Vagina (tissue), 1 donor: ENCODE measurements around the gene PPAT. TPM values are rescaled to one million over a fixed set of nuclear protein-coding genes. Genes with fewer than 3 reads are reported as not detected.

ENCODE experiments used
- total RNA-seq: library from RNA; depleted of rRNA; stranded (reverse); fragments of >200 nt; gene quantifications from one replicate; pipeline ENCODE4 v1.2.3, GENCODE V29; 2016

PPAT gene
- total RNA-seq, 1 donor from 2014 or later: 3.7 TPM

Other genes starting within 250 kb of the PPAT start
- 6.6 TPM for gene AASDH, start 48.1 kb downstream of the PPAT start, total RNA-seq
- 30.4 TPM for gene PAICS, start 645 bp upstream of the PPAT start, total RNA-seq
- gene SRP72, start 32.0 kb upstream of the PPAT start, total RNA-seq: 57.5 TPM
- gene ARL9, start 70.2 kb upstream of the PPAT start, total RNA-seq: not detected
- 112 TPM for gene HOPX, start 245.7 kb upstream of the PPAT start, total RNA-seq